ENCODE data around the gene SYNJ2.

DNA sequence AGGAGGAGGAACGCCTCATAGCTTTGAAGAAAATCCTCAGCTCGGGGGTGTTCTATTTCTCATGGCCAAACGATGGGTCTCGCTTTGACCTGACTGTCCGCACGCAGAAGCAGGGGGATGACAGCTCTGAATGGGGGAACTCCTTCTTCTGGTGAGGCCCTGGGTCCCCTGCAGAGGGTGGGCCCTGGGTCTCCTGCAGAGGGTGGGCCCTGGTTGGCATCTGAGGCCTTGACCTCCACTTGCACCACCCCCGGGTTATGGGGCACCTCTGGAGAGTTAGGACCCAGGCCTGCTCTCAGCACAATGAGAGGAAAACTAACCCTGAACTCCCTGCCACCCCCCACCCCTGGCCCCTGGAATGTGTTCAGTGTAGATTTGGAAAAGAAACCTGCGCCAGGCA lies 47.2 kb downstream of the SYNJ2 start:
- TF ChIP-seq, protein P1, sequence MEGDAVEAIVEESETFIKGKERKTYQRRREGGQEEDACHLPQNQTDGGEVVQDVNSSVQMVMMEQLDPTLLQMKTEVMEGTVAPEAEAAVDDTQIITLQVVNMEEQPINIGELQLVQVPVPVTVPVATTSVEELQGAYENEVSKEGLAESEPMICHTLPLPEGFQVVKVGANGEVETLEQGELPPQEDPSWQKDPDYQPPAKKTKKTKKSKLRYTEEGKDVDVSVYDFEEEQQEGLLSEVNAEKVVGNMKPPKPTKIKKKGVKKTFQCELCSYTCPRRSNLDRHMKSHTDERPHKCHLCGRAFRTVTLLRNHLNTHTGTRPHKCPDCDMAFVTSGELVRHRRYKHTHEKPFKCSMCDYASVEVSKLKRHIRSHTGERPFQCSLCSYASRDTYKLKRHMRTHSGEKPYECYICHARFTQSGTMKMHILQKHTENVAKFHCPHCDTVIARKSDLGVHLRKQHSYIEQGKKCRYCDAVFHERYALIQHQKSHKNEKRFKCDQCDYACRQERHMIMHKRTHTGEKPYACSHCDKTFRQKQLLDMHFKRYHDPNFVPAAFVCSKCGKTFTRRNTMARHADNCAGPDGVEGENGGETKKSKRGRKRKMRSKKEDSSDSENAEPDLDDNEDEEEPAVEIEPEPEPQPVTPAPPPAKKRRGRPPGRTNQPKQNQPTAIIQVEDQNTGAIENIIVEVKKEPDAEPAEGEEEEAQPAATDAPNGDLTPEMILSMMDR (IDR thresholded peaks at IDR 0.05; ENCODE audit: low read length) = no peak
- no peak for TF ChIP-seq EZH2 (IDR thresholded peaks at IDR 0.05; ENCODE audit: borderline replicate concordance, low read length)
